Lower leg skin (tissue), 4 donors: ENCODE measurements around the gene IKBIP. TPM values are rescaled to one million over a fixed set of nuclear protein-coding genes. Genes with fewer than 3 reads are reported as not detected.

Experiments
- DNase-seq, 2 donors: peaks; one replicate each; pipeline ENCODE4 v3.0.0-alpha.2; 2019; ENCODE audit warnings: low spot score in 2 of 2
- H3K4me3 ChIP-seq: fragments of 200-600 bp; sonication (generic); 2 replicates; pipeline ENCODE4 v1.5.1; 2017; ENCODE audit warnings: mild to moderate bottlenecking, low read depth; ENCODE audit not compliant: poor library complexity, severe bottlenecking
- POLR2A ChIP-seq, 2 donors: fragments of 450-650 bp; IDR thresholded peaks; one replicate each; pipeline ENCODE4 v1.6.1; 2016 to 2017; ENCODE audit warnings: antibody characterized with exemption in 2 of 2, mild to moderate bottlenecking in 1 of 2, moderate library complexity in 1 of 2
- WGBS, 2 donors: methylation state at CpG; one replicate each; pipeline ENCODE4 v1.1.5; 2018; 5-methylcytosine and 5-hydroxymethylcytosine counted together
- intact Hi-C: fragments of 100-400 bp; cut with DNase I; formaldehyde crosslinking; loops from one replicate; pipeline ENCODE4 v1.15.0; 2023; ENCODE audit warnings: low total_unique reads
- total RNA-seq, 4 donors: library from RNA; depleted of rRNA; stranded (reverse); fragments of >200 nt; gene quantifications; one replicate each; pipeline ENCODE4 v1.1.0, GENCODE V29; 2016
- TF ChIP-seq, protein P1 (sequence below), 3 donors: fragments of 450-650 bp; IDR thresholded peaks; one replicate each; pipeline ENCODE4 v1.5.1; 2016; ENCODE audit warnings: antibody characterized with exemption in 3 of 3, mild to moderate bottlenecking in 3 of 3, moderate library complexity in 2 of 3

The IKBIP gene
- total RNA-seq, 4 donors from 2014 or later, result 0.42 to 5.3 (median 3.2) TPM

DNA sequence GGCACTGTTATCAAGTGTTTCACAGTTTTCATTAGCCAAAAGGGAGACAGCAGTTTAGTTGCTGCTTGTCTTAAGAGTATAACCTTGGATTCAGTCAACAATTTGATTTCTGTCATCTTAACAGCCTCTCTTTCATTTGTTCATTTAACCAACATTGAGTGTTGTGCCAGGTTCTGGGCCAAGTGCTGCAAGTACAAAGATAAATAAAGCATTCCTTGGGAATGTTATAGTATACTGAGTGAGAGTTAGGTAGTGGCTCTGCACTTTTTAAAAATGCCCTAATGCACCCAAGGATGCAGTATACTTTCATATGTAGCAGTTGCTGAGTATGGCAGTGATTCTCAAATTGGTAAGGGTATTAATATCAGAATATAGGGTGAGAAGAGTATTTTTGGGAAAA is 15.9 kb upstream of the IKBIP start:
- no peak for TF ChIP-seq POLR2A (IDR thresholded peaks at IDR 0.05)
- TF ChIP-seq, protein P1, sequence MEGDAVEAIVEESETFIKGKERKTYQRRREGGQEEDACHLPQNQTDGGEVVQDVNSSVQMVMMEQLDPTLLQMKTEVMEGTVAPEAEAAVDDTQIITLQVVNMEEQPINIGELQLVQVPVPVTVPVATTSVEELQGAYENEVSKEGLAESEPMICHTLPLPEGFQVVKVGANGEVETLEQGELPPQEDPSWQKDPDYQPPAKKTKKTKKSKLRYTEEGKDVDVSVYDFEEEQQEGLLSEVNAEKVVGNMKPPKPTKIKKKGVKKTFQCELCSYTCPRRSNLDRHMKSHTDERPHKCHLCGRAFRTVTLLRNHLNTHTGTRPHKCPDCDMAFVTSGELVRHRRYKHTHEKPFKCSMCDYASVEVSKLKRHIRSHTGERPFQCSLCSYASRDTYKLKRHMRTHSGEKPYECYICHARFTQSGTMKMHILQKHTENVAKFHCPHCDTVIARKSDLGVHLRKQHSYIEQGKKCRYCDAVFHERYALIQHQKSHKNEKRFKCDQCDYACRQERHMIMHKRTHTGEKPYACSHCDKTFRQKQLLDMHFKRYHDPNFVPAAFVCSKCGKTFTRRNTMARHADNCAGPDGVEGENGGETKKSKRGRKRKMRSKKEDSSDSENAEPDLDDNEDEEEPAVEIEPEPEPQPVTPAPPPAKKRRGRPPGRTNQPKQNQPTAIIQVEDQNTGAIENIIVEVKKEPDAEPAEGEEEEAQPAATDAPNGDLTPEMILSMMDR (IDR thresholded peaks at IDR 0.05), result no peak
- intact Hi-C loops, result no loop called here
- no peak overlapping the region for H3K4me3 ChIP-seq
- no peak for DNase-seq

DNA sequence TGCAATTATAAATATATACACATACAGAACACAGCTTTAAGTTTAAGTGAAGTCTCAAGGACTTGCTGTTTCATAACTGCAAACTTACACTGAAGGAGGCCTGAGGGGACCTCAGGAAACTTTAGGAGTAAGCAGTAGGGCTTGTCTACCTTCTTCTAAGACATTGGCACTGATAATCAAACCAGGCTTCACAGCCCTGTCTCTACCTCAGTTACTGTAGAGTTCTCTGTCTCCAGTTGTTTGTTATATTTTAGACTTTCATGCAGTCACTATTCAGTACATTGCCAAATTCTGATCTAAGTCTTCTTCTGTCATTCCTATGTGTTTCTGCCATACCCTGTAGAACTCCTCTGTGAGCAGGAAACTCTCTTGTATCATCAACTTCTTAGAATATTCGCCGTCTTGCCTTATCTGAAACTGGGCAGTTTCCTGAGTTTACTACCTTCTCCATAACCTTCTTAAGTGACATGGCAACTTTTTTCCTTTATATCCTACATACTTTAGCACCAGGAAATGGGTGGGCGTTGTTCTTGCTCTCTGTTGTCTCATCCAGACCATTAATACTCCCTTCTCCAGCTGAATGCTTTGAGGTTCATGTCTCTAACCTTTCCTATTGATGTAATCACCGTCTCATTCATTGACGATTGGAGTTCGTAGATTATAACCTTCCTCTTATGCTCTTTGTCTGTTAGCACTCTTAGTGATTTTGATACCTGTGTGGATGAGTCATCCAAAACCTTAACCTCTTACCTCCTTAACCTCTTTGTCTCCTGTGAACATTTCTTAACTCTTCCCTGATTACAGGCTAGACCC is 11.9 kb upstream of the IKBIP start:
- DNase-seq, result no peak
- no peak overlapping the region for H3K4me3 ChIP-seq
- TF ChIP-seq, protein P1 (IDR thresholded peaks at IDR 0.05), result no peak
- no peak for TF ChIP-seq POLR2A (IDR thresholded peaks at IDR 0.05)
- 83 to 88% methylated on average over 6 of the region's 6 CpGs for WGBS, 2 donors
- intact Hi-C loops, result no loop called here

DNA sequence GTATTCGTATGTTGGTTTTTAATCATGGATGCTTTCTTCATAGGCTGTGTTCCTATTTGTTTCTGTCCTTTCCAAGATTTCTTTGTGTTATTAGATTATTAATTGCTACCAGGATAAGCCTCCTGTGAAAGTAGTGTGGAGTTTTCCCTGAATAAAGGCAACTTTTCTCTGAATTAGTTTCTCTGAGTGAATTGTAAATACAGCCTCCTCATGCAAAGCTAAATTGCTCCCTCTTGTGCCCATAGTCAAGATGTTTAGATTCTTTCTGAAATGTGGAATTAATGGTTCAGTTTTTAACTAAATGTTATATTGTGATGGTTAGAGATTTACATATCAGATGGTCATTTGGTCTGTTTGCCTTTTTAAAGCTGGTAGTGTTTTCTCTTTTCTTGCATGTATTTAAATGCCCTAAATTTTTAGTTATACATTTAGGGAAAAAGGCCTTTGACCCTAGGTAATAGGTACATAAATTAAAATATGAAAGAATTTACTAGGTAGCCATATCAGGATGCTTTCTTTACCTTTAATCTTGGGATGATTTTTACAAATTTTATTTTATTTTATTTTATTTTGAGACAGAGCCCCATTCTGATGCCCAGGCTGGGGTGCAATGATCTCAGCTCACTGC is 9.4 kb upstream of the IKBIP start:
- TF ChIP-seq POLR2A (IDR thresholded peaks at IDR 0.05), result no peak
- TF ChIP-seq, protein P1 (IDR thresholded peaks at IDR 0.05), result no peak
- intact Hi-C loops, result loop anchor here (5.0 kb wide), 1 partner anchor 87 kb away; no protein-coding TSS in a partner anchor
- no peak overlapping the region for H3K4me3 ChIP-seq
- DNase-seq, result no peak
- 94 to 95% methylated on average over 1 of the region's 1 CpG for WGBS, 2 donors

DNA sequence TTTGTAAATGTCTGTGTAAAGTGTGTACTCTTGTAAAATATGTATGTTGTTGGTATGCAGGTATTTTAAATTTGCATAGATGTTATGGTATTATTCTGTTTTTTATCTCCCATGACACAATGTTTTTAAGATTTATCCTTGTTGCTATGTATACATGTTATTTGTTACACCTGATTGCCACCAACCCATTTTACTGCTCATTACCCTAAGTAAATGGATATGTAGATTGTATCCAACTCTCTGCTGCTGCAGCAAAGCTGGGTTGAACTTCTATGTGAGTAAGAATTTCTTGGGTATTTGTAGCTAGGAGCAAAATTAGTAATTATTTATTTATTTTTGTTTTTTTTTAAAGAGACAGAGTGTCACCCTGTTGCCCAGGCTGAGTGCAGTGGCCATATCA is 6.7 kb upstream of the IKBIP start:
- DNase-seq, result no peak
- H3K4me3 ChIP-seq, result no peak overlapping the region
- intact Hi-C loops, result loop anchor here (5.0 kb wide), 1 partner anchor 84 kb away; no protein-coding TSS in a partner anchor
- TF ChIP-seq, protein P1 (IDR thresholded peaks at IDR 0.05), result no peak
- no peak for TF ChIP-seq POLR2A (IDR thresholded peaks at IDR 0.05)

DNA sequence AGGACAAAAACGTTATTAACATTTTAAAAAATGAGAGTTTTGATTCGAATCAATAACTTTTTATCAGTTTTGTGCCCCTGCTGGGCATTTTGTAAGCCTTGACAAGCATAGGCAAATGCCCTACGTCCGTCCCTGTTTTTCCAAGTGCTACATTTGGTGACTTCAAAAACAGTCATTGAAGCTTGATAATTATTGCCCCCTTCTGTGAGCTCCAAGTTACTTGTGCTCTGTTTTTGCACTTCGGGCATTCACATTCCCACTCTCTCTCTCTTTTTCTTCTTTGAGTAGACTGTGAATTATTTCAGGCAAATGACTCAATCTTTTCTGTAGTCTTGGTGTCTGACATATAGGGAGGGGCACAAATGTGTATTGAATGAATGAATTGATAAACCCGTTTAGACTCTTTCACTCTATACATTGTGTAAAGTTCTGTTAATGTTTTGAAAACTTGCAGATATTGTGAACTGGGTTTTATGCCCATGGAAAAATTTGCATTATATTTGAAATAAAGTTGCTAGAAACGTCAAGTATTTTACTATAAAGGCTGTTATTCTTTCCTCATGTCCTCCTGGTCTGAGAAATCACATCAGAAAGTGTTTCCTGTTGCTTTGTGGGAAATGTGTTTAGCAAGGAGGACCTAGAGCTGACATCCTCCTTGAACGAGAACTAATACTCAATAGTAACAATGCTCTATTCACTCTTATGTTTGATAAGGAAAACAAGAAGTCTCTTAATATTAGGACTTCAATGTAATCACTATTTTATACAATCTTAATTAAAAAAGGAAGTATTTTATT is 1.9 kb upstream of the IKBIP start:
- TF ChIP-seq POLR2A (IDR thresholded peaks at IDR 0.05), result no peak
- TF ChIP-seq, protein P1 (IDR thresholded peaks at IDR 0.05), result no peak
- 5 to 6% methylated on average over 8 of the region's 8 CpGs for WGBS, 2 donors
- intact Hi-C loops, result no loop called here
- no peak overlapping the region for H3K4me3 ChIP-seq
- no peak for DNase-seq
